GM23248 (cell line): ENCODE results near the gene LBHD1. TPM values are rescaled to one million over a fixed set of nuclear protein-coding genes. Genes with fewer than 3 reads are reported as not detected.
"Not testable (repeated sequence)": the region's sequence is repeated elsewhere in the genome, so short reads cannot be mapped to it uniquely, and the experiment has no call there.

ENCODE experiments used
- DNase-seq: peaks from one replicate; pipeline ENCODE4 v3.0.0-alpha.2; 2015
- H2AFZ ChIP-seq: fragments of 200-600 bp; sonication (generic); 2 replicates; pipeline ENCODE4 v1.6.1; 2016; ENCODE audit warnings: antibody characterized with exemption
- H3F3A ChIP-seq: fragments of 200-600 bp; sonication (generic); 2 replicates; pipeline ENCODE4 v1.6.1; 2016; ENCODE audit warnings: mild to moderate bottlenecking, antibody characterized with exemption, mixed run types; ENCODE audit not compliant: insufficient read depth
- H3K27ac ChIP-seq: fragments of 200-600 bp; sonication (generic); 2 replicates; pipeline ENCODE4 v1.5.1; 2016; ENCODE audit warnings: mild to moderate bottlenecking
- H3K27me3 ChIP-seq: fragments of 200-600 bp; sonication (generic); replicated peaks from 2 replicates; pipeline ENCODE4 v1.6.1; 2016; ENCODE audit warnings: mild to moderate bottlenecking; ENCODE audit not compliant: insufficient read depth
- H3K36me3 ChIP-seq: fragments of 200-600 bp; sonication (generic); 2 replicates; pipeline ENCODE4 v1.6.1; 2016; ENCODE audit warnings: low read depth, mild to moderate bottlenecking
- H3K4me1 ChIP-seq: fragments of 200-600 bp; sonication (generic); 2 replicates; pipeline ENCODE4 v1.6.1; 2016; ENCODE audit warnings: mild to moderate bottlenecking; ENCODE audit not compliant: insufficient read depth
- H3K4me2 ChIP-seq: fragments of 200-600 bp; sonication (generic); one replicate; pipeline ENCODE4 v1.6.1; 2016; ENCODE audit warnings: mild to moderate bottlenecking; ENCODE audit not compliant: unreplicated experiment
- H3K4me3 ChIP-seq: fragments of 200-600 bp; sonication (generic); 2 replicates; pipeline ENCODE4 v1.5.1; 2016; ENCODE audit warnings: mild to moderate bottlenecking
- H3K79me2 ChIP-seq: fragments of 200-600 bp; sonication (generic); 2 replicates; pipeline ENCODE4 v1.6.1; 2016; ENCODE audit warnings: mild to moderate bottlenecking; ENCODE audit not compliant: insufficient read depth
- H3K9ac ChIP-seq: fragments of 200-600 bp; sonication (generic); 2 replicates; pipeline ENCODE4 v1.6.1; 2016; ENCODE audit warnings: mild to moderate bottlenecking
- H3K9me2 ChIP-seq: fragments of 200-600 bp; sonication (generic); 2 replicates; pipeline ENCODE4 v1.6.1; 2016; ENCODE audit warnings: mixed run types, mild to moderate bottlenecking, moderate library complexity; ENCODE audit not compliant: insufficient read depth
- H3K9me3 ChIP-seq: fragments of 200-600 bp; sonication (generic); one replicate; pipeline ENCODE4 v1.6.1; 2017; ENCODE audit warnings: low read depth
- H4K20me1 ChIP-seq: fragments of 200-600 bp; sonication (generic); 2 replicates; pipeline ENCODE4 v1.6.0; 2016; ENCODE audit not compliant: insufficient read depth
- EZH2 ChIP-seq: fragments of 200-600 bp; sonication (generic); IDR thresholded peaks from 2 replicates; pipeline ENCODE4 v1.6.1; 2018; ENCODE audit warnings: antibody characterized with exemption, mild to moderate bottlenecking; ENCODE audit not compliant: insufficient read depth, poor library complexity, severe bottlenecking
- EZH2phosphoT487 ChIP-seq: fragments of 200-600 bp; sonication (generic); IDR thresholded peaks from 2 replicates; pipeline ENCODE4 v1.6.1; 2018; ENCODE audit warnings: antibody characterized with exemption, moderate library complexity, mild to moderate bottlenecking, low read depth; ENCODE audit not compliant: insufficient read depth
- WGBS, 2 experiments: methylation state at CpG; one replicate each; pipeline ENCODE4 v1.1.6; 2015 to 2017; ENCODE audit warnings: low lambda C conversion rate in 2 of 2, low coverage in 1 of 2; ENCODE audit errors: missing lambda C conversion rate in 2 of 2; 5-methylcytosine and 5-hydroxymethylcytosine counted together
- in situ Hi-C: fragments of 300-500 bp; cut with MboI; formaldehyde crosslinking; loops from 2 replicates; pipeline ENCODE4 v1.15.0; 2020
- polyA plus RNA-seq: library from polyadenylated mRNA; unstranded; fragments of >200 nt; fragmentation: Nextera tagmentation; extraction: Ambion mirVana; gene quantifications from 2 replicates; pipeline ENCODE4 v1.2.1, GENCODE V29; 2016
- total RNA-seq: library from RNA; depleted of rRNA; stranded (reverse); fragments of >200 nt; shearing (Covaris generic); gene quantifications from 2 replicates; pipeline ENCODE4 v1.2.3, GENCODE V29; 2014

Gene LBHD1
- total and polyA plus RNA-seq, 2 experiments from 2014 or later, result 3.6 to 5.8 TPM

DNA sequence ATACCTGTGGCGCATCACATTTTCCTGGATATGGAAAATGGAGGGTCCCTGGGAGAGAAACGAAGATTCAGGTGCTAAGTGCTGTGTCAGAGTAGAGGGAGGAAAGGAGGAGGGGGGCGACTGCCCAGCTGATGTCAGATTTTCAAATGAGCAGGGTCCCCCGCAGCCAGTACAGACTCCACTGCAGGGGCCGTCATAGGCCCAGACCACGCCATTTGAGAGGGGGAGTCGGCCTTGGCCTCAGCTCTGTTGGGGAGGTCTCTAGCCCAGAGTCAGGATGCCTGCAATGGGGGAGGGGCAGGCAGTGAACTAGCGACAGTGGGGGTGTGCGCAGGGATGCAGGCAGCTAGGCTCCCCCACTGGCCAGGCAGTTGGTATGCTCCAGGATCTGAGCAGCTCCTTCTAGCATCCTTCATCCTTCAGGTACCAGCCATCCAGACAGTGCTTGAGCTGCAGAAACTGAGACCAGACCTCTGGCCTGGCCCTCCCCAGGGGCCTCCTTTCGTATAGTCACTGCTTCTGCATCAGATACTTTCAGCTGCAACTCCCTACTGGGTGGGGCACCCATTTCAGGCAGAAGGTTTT, 35.3 kb upstream of the LBHD1 start, which contains the start of the genes BSCL2 and GNG3:
Gene BSCL2 (minus strand): TSS at position 148 of the 585 bp plus-strand sequence. CDS start 229 bp downstream, outside the sequence.
Gene GNG3 (plus strand): TSS at position 400 of the 585 bp plus-strand sequence. CDS start 620 bp downstream, outside the sequence.
- peak within 1 kb of the TSS; percentile 90 for H3K9ac ChIP-seq
- TF ChIP-seq EZH2phosphoT487 (no peak), EZH2 (no peak)
- WGBS, 2 experiments, result 83 to 84% methylated on average over 8 to 10 of the region's 10 CpGs

GRCh38 chr11:62706850-62707247, 34.8 kb upstream of the LBHD1 start:
- peaks cover 34% of the 10 kb centered on the region for H3F3A ChIP-seq
- no peak for DNase-seq
- H3K36me3 ChIP-seq, result peaks cover 12% of the 10 kb centered on the region; the same call in 1 of the 2 replicates
- H3K9ac ChIP-seq, result peak overlapping the region; percentile 45
- in situ Hi-C loops, result no loop called here
- peak overlapping the region; percentile 77; the same call in 1 of the 2 replicates for H2AFZ ChIP-seq
- no peak for TF ChIP-seq EZH2
- no peaks in the 10 kb centered on the region for H3K9me3 ChIP-seq
- peaks cover 21% of the 10 kb centered on the region for H3K4me1 ChIP-seq
- no peaks in the 10 kb centered on the region for H3K27me3 ChIP-seq
- H3K79me2 ChIP-seq, result peaks cover 28% of the 10 kb centered on the region; the same call in 1 of the 2 replicates
- 87 to 89% methylated on average over 8 of the region's 8 CpGs for WGBS, 2 experiments
- peak overlapping the region; percentile 44 for H3K27ac ChIP-seq
- H4K20me1 ChIP-seq, result no peaks in the 10 kb centered on the region
- no peaks in the 10 kb centered on the region for H3K9me2 ChIP-seq
- no peak overlapping the region for H3K4me2 ChIP-seq
- peak overlapping the region; percentile 74; the same call in 1 of the 2 replicates for H3K4me3 ChIP-seq

More for the DNA sequence above, 35.3 kb upstream of the LBHD1 start, which contains the start of the genes BSCL2 and GNG3:
- DNase-seq, result no peak
- Histone ChIP-seq H3K27me3 (no peaks in the 10 kb centered on the region), H3F3A (peaks cover 37% of the 10 kb centered on the region), H3K27ac (peak within 1 kb of the TSS; percentile 44), H3K36me3 (peaks cover 15% of the 10 kb centered on the region; the same call in 1 of the 2 replicates), H4K20me1 (no peaks in the 10 kb centered on the region), H3K9me3 (no peaks in the 10 kb centered on the region), H3K4me1 (peaks cover 21% of the 10 kb centered on the region), H2AFZ (peak within 1 kb of the TSS; percentile 77; the same call in 1 of the 2 replicates), H3K4me2 (peak within 1 kb of the TSS; percentile 96), H3K9me2 (no peaks in the 10 kb centered on the region), H3K79me2 (peaks cover 28% of the 10 kb centered on the region; the same call in 1 of the 2 replicates), H3K4me3 (peak within 1 kb of the TSS; percentile 74)
- in situ Hi-C loops, result no loop called here

GRCh38 chr11:62705880-62706849, 34.1 kb upstream of the LBHD1 start:
- TF ChIP-seq EZH2 (no peak), EZH2phosphoT487 (no peak)
- 10 to 11% methylated on average over 57 to 58 of the region's 73 CpGs for WGBS, 2 experiments
- no peaks in the 10 kb centered on the region for H4K20me1 ChIP-seq

DNA sequence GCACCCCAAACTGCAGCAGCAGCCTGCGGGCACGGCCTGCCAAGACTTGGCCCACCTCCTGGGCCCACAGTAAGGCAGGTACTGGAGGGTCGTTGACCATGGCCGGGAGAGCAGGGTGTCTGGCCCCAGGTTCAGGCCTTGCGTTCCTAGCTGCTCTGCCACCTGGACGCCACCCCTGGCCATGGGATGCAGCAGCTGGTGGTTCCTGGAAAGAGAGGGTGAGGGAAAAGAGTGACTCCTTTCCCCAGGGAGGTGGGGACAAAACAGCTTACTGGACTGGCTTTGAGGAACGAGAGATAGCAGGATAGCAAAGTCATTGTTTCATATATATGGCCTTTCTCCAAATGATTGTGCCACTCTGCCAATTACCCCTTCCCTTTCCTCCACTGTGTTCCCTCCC, 33.3 kb upstream of the LBHD1 start:
- Histone ChIP-seq H3K4me1 (peaks cover 21% of the 10 kb centered on the region), H3K79me2 (peaks cover 28% of the 10 kb centered on the region; the same call in 1 of the 2 replicates), H3K9ac (peak overlapping the region; percentile 89), H3K9me2 (no peaks in the 10 kb centered on the region), H3K27ac (peak overlapping the region; percentile 87), H3K9me3 (no peaks in the 10 kb centered on the region), H3K4me2 (peak overlapping the region; percentile 95), H2AFZ (peak overlapping the region; percentile 70), H3K4me3 (peak overlapping the region; percentile 74), H4K20me1 (no peaks in the 10 kb centered on the region), H3K27me3 (no peaks in the 10 kb centered on the region), H3F3A (peaks cover 20% of the 10 kb centered on the region), H3K36me3 (peaks cover 7% of the 10 kb centered on the region; the same call in 1 of the 2 replicates)
- TF ChIP-seq EZH2, result no peak
- DNase-seq, result peak; percentile 47
- WGBS, 2 experiments, result 36 to 61% methylated on average over 7 of the region's 7 CpGs
- in situ Hi-C loops, result no loop called here

More at GRCh38 chr11:62705880-62706849, 34.1 kb upstream of the LBHD1 start:
- Histone ChIP-seq H3K4me1 (peaks cover 21% of the 10 kb centered on the region), H3K79me2 (peaks cover 28% of the 10 kb centered on the region; the same call in 1 of the 2 replicates), H3K9me3 (no peaks in the 10 kb centered on the region), H3K9ac (peak overlapping the region; percentile 89), H3K36me3 (peaks cover 12% of the 10 kb centered on the region; the same call in 1 of the 2 replicates), H3K27ac (peak overlapping the region; percentile 87), H3K27me3 (no peaks in the 10 kb centered on the region), H2AFZ (peak overlapping the region; percentile 77), H3K4me3 (peak overlapping the region; percentile 74), H3K9me2 (no peaks in the 10 kb centered on the region), H3K4me2 (peak overlapping the region; percentile 95), H3F3A (peaks cover 28% of the 10 kb centered on the region)
- DNase-seq, result peak; percentile 99
- in situ Hi-C loops, result no loop called here

DNA sequence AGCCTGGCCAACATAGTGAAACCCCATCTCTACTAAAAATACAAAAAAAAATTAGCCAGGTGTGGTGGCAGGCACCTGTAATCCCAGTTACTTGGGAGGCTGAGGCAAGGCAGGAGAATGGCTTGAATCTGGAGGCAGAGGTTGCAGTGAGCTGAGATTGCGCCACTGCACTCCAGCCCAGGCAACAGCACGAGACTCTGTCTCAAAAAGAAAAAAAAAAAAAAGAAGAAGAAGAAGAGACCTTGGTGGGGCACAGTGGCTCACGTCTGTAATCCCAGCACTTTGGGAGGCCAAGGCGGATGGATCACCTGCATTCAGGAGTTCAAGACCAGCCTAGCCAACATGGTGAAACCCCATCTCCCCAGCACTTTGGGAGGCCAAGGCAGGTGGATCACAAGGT, 31.9 kb upstream of the LBHD1 start:
- H3K9ac ChIP-seq, in situ Hi-C loops, DNase-seq, H3K27ac ChIP-seq, H3K4me3 ChIP-seq, H3K9me2 ChIP-seq, H3K9me3 ChIP-seq, H3K27me3 ChIP-seq, H2AFZ ChIP-seq, H3K36me3 ChIP-seq, H3K4me2 ChIP-seq, H4K20me1 ChIP-seq: not testable (repeated sequence)
- H3K4me1 ChIP-seq, result peaks cover 16% of the 10 kb centered on the region
- WGBS, 2 experiments, result 93 to 98% methylated on average over 4 of the region's 4 CpGs
- H3K79me2 ChIP-seq, result peaks cover 28% of the 10 kb centered on the region; the same call in 1 of the 2 replicates
- H3F3A ChIP-seq, result peaks cover 13% of the 10 kb centered on the region; the same call in 1 of the 2 replicates
